AG09319 (cell line): ENCODE measurements around the gene SNX25.

Experiments
- DNase-seq: peaks from one replicate; pipeline ENCODE4 v3.0.0-alpha.2; 2010; ENCODE audit warnings: low read depth; ENCODE audit errors: extremely low read depth
- TF ChIP-seq, protein P1 (sequence below): IDR thresholded peaks from 2 replicates; pipeline ENCODE4 v1.5.1; 2011; ENCODE audit warnings: low read depth, mild to moderate bottlenecking, inconsistent platforms, low read length, moderate library complexity

Gene SNX25

DNA sequence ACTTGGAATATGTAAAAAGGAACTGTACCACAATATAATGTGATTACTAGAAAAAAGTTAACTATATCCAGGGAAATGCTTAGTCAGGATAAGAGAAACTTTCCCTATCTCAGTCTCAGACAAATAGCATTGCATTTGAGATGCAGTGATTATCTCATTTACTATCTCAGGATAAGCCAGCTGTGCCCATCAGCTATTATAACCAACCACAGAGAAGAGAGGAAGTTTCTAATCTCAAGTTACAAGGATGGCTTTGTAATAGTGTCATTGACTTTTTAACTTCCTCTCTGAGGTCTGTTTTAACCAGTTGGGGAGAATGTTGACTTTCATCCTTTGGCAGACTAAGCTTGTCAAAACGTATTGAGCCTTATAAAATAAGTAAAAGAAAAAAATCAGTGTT lies 56.5 kb downstream of the SNX25 start:
- no peak for DNase-seq
- TF ChIP-seq, protein P1, sequence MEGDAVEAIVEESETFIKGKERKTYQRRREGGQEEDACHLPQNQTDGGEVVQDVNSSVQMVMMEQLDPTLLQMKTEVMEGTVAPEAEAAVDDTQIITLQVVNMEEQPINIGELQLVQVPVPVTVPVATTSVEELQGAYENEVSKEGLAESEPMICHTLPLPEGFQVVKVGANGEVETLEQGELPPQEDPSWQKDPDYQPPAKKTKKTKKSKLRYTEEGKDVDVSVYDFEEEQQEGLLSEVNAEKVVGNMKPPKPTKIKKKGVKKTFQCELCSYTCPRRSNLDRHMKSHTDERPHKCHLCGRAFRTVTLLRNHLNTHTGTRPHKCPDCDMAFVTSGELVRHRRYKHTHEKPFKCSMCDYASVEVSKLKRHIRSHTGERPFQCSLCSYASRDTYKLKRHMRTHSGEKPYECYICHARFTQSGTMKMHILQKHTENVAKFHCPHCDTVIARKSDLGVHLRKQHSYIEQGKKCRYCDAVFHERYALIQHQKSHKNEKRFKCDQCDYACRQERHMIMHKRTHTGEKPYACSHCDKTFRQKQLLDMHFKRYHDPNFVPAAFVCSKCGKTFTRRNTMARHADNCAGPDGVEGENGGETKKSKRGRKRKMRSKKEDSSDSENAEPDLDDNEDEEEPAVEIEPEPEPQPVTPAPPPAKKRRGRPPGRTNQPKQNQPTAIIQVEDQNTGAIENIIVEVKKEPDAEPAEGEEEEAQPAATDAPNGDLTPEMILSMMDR, result no peak

DNA sequence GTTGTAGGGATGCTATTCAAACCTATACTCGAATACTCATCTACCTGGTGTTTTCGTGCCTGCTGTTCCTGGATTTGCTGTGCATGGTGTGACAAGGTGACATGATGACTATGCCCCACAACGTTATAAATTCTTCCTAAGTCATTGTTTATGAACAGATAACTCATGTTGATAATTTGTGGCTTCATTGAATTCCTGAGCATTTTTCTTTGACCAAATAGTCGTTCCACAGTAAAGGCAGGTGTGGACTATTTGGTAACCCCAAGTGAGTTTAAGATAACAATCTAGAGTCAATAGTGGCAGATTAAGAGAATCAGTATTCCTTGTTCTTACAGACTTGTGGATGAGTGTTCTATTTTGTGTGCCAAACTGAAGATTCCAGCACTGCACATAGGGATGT lies 59.9 kb downstream of the SNX25 start:
- no peak for DNase-seq
- TF ChIP-seq, protein P1, result no peak

DNA sequence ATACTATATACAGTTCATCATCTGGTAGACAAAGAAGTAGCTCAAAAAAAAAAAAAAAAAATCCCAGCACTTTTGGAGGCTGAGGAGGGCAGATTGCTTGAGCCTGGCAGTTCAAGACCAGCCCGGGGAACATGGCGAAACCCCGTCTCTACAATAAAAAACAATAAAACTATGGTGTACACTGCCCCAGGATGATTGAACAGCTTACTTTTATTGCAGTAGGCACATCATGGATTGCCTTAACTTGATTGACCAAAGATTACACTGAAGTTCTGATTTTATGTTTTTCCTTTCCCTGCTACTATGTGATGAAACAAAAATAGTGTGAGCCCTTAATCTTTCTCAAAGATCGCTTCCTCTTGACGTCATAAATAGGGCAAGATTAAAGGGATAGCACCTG lies 60.6 kb downstream of the SNX25 start:
- TF ChIP-seq, protein P1, result no peak
- DNase-seq, result no peak

DNA sequence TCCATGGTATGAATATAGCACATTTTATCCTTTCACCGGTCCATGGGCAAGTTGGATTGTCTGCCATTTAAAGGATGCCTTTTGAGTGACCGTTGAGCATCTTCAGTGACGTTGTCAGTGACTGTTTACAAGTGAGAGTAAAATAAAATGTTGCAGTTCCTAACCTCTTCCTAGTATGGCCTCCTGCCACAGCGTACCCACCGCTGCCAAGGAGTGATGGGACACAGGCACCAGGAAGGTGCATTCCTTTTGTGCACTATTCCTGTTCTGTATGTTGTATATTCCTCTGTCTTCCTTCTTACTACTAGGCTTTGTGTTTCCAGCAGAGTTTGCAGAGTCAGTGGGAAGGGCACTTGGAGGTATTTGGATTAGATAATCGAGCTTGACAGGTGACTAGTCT lies 61.5 kb downstream of the SNX25 start:
- TF ChIP-seq, protein P1, result no peak
- DNase-seq, result no peak

DNA sequence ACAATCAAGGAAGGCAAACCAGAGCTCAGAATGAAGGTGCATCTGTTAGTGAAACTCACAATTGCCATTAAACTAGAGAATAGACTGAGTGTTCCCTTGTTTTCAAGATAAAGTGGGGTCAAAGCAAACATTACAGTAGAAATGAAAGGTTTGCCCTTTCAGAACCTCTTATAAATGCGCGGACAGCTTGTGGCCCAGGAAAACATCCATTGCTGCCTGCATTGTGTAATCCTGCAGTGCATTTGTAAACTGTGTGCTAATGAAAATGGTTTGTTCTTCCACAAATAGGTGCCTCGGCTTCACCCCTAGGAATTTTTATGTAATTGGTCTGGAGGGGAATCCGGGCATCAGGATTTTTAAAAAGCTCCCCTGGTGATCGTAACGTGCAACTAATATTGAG lies 62.8 kb downstream of the SNX25 start:
- TF ChIP-seq, protein P1, result no peak
- no peak for DNase-seq

DNA sequence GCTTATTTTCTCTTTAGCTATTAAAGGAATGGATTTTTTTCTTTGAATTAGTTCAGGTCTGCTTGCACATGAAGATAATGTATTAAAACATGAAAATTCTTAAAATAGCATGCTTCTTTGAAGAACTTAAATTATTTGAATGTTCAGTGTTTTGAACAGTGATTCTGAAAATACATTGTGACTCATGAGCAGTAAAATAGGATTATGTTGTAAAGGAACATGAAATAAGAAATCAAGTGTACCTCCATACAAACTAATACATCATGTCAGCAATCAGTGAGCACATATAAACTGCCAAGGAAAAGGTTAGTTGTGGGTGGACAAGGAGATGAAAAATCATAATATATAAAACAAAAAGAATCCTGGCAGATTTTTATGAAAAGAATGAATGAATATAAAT lies 66.1 kb downstream of the SNX25 start:
- TF ChIP-seq, protein P1, result no peak
- DNase-seq, result no peak

DNA sequence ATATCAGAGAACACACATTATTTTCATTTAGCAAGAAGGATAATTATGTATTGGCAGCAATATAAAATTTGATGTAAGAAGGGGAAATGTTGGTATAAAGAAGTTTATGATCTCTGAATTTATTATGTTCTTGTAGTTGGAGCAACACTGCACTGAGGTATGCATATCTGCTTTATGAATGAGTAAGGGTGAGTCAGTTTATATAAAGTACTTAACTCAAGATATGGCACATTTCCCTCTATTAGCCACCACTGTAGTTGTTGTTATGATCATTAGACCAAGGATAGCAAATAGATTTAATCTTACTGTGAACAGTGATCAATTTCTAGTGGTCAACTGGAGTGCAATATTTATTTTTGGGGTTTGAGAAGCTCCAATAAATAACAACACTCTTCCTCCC lies 66.6 kb downstream of the SNX25 start:
- TF ChIP-seq, protein P1, result no peak

More for the DNA sequence above, 66.6 kb downstream of the SNX25 start:
- no peak for DNase-seq
